ENCODE results near the gene CDK15.
"Not testable (repeated sequence)": the region's sequence is repeated elsewhere in the genome, so short reads cannot be mapped to it uniquely, and the experiment has no call there.

CDK15 gene

DNA sequence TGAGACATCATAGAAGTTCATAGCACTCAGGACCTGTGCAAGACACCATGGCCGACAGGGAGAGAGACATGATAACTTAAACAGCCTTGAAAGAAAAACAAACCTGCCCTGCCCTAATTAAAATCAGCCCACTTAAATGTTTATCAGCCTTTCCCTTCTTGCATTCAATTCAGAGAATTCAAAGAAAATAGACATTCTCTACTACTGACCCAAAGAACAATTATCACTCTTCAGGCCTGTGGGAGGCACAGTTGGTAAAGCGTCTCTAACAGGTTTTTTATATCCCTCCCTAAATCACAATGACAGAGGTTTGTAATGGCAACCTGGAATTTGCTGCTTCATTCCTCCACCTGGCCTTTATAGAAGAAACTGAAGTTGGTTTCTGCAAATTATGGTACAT lies 1.7 kb downstream of the CDK15 start:
- in situ Hi-C loops (cut with MboI; ENCODE audit: low sequenced_read_pairs, unreplicated experiment), result no loop called here

DNA sequence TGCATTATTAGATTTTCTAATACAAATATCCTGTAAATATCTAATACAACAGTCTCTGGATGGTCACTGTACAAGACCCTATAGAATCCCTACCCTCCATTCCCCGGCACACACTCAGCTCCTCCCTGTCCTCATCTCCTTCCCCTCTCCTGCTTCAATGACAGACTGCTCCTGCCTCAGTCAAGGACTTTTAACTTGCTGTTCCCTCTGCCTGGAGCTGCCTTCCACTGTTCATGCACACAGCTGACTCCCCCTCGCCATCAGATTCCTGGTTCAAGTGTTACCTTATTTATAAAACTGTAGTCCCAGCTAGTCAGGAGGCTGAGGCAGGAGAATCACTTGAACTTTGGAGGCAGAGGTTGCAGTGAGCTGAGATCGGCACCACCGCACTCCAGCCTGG lies 3.3 kb downstream of the CDK15 start:
- in situ Hi-C loops (cut with MboI; ENCODE audit: low sequenced_read_pairs, unreplicated experiment), result no loop called here
- DNase-seq (ENCODE audit: low spot score), result no peak
- TF ChIP-seq, protein P1, sequence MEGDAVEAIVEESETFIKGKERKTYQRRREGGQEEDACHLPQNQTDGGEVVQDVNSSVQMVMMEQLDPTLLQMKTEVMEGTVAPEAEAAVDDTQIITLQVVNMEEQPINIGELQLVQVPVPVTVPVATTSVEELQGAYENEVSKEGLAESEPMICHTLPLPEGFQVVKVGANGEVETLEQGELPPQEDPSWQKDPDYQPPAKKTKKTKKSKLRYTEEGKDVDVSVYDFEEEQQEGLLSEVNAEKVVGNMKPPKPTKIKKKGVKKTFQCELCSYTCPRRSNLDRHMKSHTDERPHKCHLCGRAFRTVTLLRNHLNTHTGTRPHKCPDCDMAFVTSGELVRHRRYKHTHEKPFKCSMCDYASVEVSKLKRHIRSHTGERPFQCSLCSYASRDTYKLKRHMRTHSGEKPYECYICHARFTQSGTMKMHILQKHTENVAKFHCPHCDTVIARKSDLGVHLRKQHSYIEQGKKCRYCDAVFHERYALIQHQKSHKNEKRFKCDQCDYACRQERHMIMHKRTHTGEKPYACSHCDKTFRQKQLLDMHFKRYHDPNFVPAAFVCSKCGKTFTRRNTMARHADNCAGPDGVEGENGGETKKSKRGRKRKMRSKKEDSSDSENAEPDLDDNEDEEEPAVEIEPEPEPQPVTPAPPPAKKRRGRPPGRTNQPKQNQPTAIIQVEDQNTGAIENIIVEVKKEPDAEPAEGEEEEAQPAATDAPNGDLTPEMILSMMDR (IDR thresholded peaks at IDR 0.05; ENCODE audit: borderline replicate concordance, control extremely low read depth, extremely low read depth, insufficient read depth, missing control alignments), result no peak

More for the DNA sequence above, 1.7 kb downstream of the CDK15 start:
- TF ChIP-seq, protein P1 (IDR thresholded peaks at IDR 0.05; ENCODE audit: borderline replicate concordance, control extremely low read depth, extremely low read depth, insufficient read depth, missing control alignments), result no peak
- no peak for DNase-seq (ENCODE audit: low spot score)

DNA sequence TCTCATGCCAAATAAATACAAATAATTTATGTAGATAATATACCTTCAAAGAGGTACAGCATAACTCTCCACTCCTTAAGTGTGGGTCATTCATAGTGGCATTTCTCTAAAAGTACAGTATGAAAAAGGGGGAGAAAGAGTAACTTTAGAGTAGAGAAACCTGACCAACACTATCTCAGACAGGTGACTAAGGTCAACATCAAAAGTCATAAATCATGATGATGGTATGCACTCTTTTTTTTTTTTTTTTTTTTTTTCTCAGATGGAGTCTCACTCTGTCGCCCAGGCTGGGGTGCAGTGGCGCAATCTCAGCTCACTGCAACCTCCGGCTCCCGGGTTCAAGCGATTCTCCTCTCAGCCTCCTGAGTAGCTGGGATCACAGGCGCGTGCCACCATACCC lies 4.3 kb downstream of the CDK15 start:
- DNase-seq (ENCODE audit: low spot score); in situ Hi-C loops (cut with MboI; ENCODE audit: low sequenced_read_pairs, unreplicated experiment): not testable (repeated sequence)

DNA sequence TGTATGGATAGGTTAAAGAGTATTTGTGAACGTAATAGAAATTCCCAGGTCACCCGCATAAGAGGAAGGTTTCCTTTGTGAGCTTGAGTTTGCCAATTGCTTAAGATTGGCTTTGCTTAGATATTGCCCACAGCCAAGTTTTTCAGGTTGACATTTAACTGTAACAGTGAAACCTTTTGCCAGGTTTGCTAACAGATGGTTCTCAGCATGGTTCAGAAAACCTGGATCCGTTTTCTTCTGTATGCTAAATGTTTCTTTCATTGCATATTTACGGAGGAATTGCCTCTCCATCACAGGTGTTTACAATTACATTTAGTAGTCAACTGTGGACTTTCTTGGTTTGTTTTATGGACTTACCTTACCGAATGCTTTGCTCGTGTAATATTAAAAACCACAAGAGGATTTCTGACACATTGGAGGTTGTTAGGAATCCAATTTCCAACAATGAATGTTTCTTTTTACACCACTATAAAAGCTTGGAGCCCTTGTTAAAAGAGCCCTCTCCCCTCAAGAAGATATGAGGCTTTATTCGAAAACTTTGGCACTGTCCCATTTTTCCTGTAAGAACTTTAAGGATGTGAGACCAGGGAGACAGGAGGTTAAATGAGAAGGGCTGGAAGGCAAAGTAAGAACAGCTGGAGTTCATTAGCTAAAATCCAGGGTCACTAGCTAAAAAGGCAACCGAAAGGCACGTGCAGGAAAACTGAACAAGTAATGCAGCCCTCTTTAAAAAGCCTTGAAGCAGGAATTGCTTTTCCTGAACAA lies 7.8 kb downstream of the CDK15 start:
- no peak for DNase-seq (ENCODE audit: low spot score)

DNA sequence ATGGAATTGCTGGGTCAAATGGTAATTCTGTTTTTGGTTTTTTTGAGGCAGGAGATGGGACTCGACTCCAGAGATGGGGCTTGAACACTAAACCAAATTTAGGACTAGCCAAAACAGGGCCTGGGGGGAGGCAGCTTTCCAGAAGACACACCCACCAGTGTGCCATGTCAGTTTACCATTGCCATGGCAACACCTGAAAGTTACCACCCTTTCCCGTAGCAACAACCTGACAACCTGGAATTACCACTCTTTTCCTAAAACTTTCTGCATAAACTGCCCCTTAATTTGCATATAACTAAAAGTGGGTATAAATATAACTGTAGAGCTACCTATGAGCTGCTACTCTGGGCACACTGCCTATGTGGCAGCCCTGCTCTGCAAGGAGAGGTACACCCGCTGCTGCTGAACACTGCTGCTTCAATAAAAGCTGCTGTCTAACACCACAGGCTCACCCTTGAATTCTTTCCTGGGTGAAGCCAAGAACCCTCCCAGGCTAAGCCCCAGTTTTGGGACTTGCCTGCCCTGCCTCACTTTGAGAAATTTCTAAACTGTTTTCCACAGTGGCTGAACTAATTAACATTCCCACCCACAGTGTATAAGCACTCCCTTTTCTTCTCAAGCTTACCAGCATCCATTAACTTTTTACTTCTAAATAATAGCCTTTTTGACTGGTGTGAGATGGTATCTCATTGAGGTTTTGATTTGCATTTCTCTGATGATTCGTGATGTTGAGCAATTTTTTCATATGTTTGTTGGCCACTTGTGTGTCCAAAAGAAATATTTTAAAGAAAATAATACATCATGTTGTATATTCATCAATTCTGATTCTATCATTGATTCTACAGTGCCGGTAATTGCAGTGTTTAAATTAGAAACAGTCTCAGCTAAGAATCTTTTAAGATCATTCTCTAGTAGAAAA lies 10.6 kb downstream of the CDK15 start:
- in situ Hi-C loops (cut with MboI; ENCODE audit: low sequenced_read_pairs, unreplicated experiment), result no loop called here
- TF ChIP-seq, protein P1 (IDR thresholded peaks at IDR 0.05; ENCODE audit: borderline replicate concordance, control extremely low read depth, extremely low read depth, insufficient read depth, missing control alignments), result no peak
- no peak for DNase-seq (ENCODE audit: low spot score)

More for the DNA sequence above, 7.8 kb downstream of the CDK15 start:
- TF ChIP-seq, protein P1 (IDR thresholded peaks at IDR 0.05; ENCODE audit: borderline replicate concordance, control extremely low read depth, extremely low read depth, insufficient read depth, missing control alignments), result no peak
- in situ Hi-C loops (cut with MboI; ENCODE audit: low sequenced_read_pairs, unreplicated experiment), result no loop called here

DNA sequence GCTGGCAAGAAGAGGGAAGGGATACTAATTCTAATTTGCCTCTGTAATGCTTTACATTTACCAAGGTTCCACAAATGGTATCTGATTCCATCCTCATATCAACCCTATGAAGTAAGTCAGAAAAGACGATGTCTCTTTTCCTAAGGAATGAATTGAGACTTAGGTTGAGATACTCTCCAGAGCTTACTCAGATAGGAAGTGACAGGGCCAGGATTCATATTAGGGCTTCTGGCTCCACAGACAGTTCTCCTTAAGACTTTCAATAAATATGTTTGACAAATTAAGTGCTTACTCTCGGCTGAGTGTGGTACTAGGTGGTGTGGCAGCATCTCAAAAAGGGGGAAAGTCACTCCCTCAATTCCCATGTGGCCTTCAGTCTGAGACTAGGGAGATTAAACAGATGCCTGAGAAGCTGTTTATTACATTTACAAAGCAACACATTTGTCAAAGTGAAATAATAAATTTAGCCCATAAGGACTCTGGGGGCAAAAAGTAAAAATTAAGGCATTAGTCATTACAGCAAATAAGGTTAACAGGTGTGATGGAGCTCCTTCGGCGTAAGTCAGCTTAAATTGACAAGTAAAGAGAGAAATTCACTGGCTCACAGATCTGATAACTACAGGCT lies 14.2 kb downstream of the CDK15 start:
- no peak for DNase-seq (ENCODE audit: low spot score)
- in situ Hi-C loops (cut with MboI; ENCODE audit: low sequenced_read_pairs, unreplicated experiment), result no loop called here
- TF ChIP-seq, protein P1 (IDR thresholded peaks at IDR 0.05; ENCODE audit: borderline replicate concordance, control extremely low read depth, extremely low read depth, insufficient read depth, missing control alignments), result no peak
